Measurements from ENCODE around the gene KCNQ1.

KCNQ1 gene

DNA sequence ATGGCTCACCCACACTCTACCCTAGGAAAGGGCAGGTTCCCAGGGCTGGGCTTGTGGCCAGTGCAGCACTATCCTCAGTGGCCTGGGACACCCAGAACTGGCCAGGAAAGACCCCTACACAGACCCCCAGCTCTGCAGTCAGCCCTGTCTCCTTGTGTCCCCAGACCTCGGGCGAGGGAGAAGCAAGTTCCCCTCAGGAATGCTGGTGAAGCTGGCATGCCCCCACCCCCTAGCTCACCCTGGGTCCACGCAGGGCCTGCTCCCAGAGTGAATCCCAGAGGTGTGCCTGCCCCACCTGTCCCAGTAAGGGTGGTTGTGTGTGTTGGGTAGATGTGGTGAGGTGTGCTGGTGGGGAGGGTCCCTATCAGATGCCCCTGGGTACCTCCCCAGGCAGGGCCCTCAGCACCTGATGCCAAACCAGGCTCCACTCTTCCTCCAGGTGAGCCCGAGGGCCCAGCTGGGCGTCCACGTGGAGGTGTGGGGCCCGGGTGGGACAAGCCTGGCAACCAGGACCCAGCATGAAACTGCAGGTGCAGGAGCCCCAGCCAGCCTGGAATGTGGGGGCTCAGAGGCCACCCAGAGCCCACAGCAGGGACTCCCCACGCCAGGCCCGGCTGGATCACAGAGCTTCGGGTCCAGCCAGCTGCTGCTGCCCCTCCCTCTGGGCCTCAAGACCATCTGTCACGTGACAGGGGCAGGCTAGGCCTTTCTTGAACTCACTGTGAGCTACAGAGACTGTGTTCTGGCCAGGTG is 303.4 kb downstream of the KCNQ1 start:
- no peak overlapping the region for H3K4me3 ChIP-seq (ENCODE audit: low read depth in 1 of 2, low read length in 2 of 2)
- H3K27ac ChIP-seq (ENCODE audit: low read length), result no peak overlapping the region
- no peaks in the 10 kb centered on the region for H3K4me1 ChIP-seq (ENCODE audit: control insufficient read depth in 1 of 2, insufficient read depth in 2 of 2, low read length in 2 of 2)
- no peaks in the 10 kb centered on the region for H3K36me3 ChIP-seq (ENCODE audit: control insufficient read depth in 1 of 2, insufficient read depth in 2 of 2, low read length in 2 of 2)
- H3K9me3 ChIP-seq (ENCODE audit: control insufficient read depth in 1 of 2, low read length in 2 of 2), result no peaks in the 10 kb centered on the region
- no peaks in the 10 kb centered on the region for H3K27me3 ChIP-seq (ENCODE audit: low read depth, low read length)

DNA sequence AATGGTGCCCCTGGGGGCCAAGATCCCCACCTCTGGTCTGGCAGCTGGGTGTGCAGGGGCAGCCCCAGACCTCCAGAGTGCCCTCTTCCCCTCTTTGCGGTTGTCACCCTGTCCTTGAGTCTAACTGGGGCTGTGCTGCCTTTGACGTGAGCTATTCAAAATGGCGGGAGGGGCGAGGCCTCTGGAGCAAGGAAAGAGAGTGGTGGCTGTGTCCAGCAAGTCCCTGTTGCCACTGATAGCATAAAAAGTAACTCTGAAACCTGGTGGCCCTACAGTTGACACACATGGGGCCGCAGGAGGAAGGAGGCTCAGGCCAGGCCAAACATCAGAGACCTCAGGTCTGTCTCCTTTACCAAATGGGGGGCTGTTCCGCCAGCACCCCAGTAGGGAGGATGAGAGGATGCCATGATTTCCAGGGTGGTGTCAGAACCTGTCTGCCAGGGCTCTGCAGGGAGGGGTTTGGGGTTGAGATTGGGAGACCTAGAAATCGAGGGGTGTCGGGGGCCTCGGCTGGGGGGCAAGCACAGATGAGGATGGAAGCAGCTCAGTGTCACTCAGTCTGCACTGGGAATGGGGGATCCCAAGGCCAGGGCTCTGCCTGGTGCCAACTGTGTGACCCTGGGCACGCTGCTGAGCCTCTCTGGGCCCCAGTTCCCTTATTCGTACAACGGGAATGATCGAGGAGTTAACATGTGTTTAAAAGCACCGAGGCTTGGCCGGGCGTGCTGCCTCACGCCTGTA is 304.2 kb downstream of the KCNQ1 start:
- Histone ChIP-seq H3K36me3 (ENCODE audit: control insufficient read depth in 1 of 2, insufficient read depth in 2 of 2, low read length in 2 of 2) (no peaks in the 10 kb centered on the region), H3K4me1 (ENCODE audit: control insufficient read depth in 1 of 2, insufficient read depth in 2 of 2, low read length in 2 of 2) (no peaks in the 10 kb centered on the region), H3K27ac (ENCODE audit: low read length) (no peak overlapping the region), H3K27me3 (ENCODE audit: low read depth, low read length) (no peaks in the 10 kb centered on the region), H3K4me3 (ENCODE audit: low read depth in 1 of 2, low read length in 2 of 2) (no peak overlapping the region), H3K9me3 (ENCODE audit: control insufficient read depth in 1 of 2, low read length in 2 of 2) (no peaks in the 10 kb centered on the region)

DNA sequence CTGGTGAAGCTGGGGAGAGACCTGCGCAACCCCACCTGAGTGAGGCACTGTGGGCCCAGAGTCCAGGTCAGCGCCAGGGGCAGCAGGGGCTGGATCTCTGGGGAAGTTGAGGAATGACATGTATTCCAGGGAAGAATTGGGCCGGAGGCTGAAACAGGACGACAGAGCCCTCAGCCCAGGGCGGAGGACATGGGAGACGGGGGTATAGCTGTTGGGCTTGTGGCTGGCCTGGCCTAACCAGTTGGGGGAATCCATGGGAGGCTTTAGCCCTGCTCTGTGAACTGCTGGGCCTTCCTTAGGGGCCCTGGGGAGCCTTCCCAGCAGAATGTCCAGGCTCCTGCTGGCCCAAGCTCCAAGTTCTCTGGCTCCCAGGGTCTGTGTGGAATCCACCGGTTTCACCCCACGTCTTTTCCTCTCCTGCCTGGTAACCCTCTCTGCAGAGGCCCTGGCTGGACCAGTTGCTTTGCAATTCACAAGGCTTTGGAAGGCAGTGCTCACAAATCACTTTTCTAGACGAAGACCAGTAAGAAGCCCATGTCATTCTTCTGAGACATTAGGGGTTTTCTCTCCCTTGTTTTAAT is 305.4 kb downstream of the KCNQ1 start:
- Histone ChIP-seq H3K9me3 (ENCODE audit: control insufficient read depth in 1 of 2, low read length in 2 of 2) (no peaks in the 10 kb centered on the region), H3K27me3 (ENCODE audit: low read depth, low read length) (no peaks in the 10 kb centered on the region), H3K36me3 (ENCODE audit: control insufficient read depth in 1 of 2, insufficient read depth in 2 of 2, low read length in 2 of 2) (no peaks in the 10 kb centered on the region), H3K27ac (ENCODE audit: low read length) (no peak overlapping the region), H3K4me1 (ENCODE audit: control insufficient read depth in 1 of 2, insufficient read depth in 2 of 2, low read length in 2 of 2) (no peaks in the 10 kb centered on the region), H3K4me3 (ENCODE audit: low read depth in 1 of 2, low read length in 2 of 2) (no peak overlapping the region)

- Histone ChIP-seq H3K4me3 (ENCODE audit: low read depth in 1 of 2, low read length in 2 of 2) (no peak overlapping the region), H3K4me1 (ENCODE audit: control insufficient read depth in 1 of 2, insufficient read depth in 2 of 2, low read length in 2 of 2) (no peaks in the 10 kb centered on the region), H3K9me3 (ENCODE audit: control insufficient read depth in 1 of 2, low read length in 2 of 2) (no peaks in the 10 kb centered on the region), H3K36me3 (ENCODE audit: control insufficient read depth in 1 of 2, insufficient read depth in 2 of 2, low read length in 2 of 2) (no peaks in the 10 kb centered on the region), H3K27ac (ENCODE audit: low read length) (no peak overlapping the region), H3K27me3 (ENCODE audit: low read depth, low read length) (no peaks in the 10 kb centered on the region)
These were observed 306.1 kb downstream of the KCNQ1 start for GRCh38 chr11:2750682-2751522.

DNA sequence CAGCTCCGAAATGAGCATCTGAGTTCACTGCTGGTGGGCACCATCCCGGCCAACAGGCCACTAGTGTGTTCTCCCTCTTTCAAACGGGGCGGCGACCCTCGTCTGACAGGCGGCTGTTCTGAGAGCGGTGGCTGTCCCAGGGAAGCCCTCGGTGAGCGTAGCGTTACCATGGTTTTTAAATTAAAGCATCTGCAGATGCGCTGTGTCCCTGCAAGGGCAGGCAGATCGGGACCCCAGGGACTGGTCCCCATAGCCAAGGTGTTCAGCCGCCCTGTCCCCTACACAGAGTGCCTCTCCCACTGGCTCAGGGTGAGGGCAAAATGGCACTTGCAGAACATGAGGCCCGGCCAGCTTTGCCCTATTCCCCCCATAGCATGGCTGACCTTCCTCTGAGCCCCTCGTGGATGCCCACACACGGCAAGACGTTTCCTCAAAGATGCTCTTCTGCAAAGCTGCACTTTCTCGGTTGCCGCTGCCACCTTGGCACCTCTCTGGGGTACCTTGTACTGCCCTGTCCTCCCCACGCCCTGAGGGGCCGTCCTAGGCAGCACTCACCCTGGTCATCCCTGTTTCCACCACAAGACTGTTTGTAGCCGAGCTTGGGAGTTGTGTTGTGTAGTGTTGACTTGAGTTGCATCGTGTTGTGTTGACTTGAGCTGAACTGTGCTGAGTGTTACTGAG is 306.9 kb downstream of the KCNQ1 start:
- no peaks in the 10 kb centered on the region for H3K27me3 ChIP-seq (ENCODE audit: low read depth, low read length)
- H3K9me3 ChIP-seq (ENCODE audit: control insufficient read depth in 1 of 2, low read length in 2 of 2), result no peaks in the 10 kb centered on the region
- no peaks in the 10 kb centered on the region for H3K4me1 ChIP-seq (ENCODE audit: control insufficient read depth in 1 of 2, insufficient read depth in 2 of 2, low read length in 2 of 2)
- H3K4me3 ChIP-seq (ENCODE audit: low read depth in 1 of 2, low read length in 2 of 2), result no peak overlapping the region
- no peak overlapping the region for H3K27ac ChIP-seq (ENCODE audit: low read length)
- no peaks in the 10 kb centered on the region for H3K36me3 ChIP-seq (ENCODE audit: control insufficient read depth in 1 of 2, insufficient read depth in 2 of 2, low read length in 2 of 2)

- H3K36me3 ChIP-seq (ENCODE audit: control insufficient read depth in 1 of 2, insufficient read depth in 2 of 2, low read length in 2 of 2), result no peaks in the 10 kb centered on the region
- H3K4me1 ChIP-seq (ENCODE audit: control insufficient read depth in 1 of 2, insufficient read depth in 2 of 2, low read length in 2 of 2), result no peaks in the 10 kb centered on the region
- H3K9me3 ChIP-seq (ENCODE audit: control insufficient read depth in 1 of 2, low read length in 2 of 2), result no peaks in the 10 kb centered on the region
- H3K27ac ChIP-seq (ENCODE audit: low read length), result no peak overlapping the region
- H3K27me3 ChIP-seq (ENCODE audit: low read depth, low read length), result no peaks in the 10 kb centered on the region
- no peak overlapping the region for H3K4me3 ChIP-seq (ENCODE audit: low read depth in 1 of 2, low read length in 2 of 2)
These were observed 307.5 kb downstream of the KCNQ1 start for GRCh38 chr11:2752204-2752770.

DNA sequence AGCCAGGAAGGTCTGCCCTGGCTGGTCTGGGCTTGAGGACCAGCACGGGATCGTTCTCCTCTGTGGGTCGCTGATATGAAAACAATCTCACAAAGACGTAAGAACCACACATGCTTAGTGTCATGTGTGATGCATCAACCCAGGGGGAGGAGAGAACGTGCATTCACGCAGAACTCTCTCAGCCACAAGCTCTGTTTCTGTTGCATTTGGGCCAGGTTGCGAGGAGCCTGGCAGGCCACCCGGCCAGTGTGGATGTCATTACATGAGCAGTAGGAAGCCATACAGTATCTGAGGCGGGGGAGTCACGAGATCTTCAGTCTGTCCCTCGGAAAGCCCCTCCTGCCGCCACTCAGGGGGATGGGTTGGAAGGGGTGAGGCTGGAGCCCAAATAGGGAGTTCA is 308.1 kb downstream of the KCNQ1 start:
- Histone ChIP-seq H3K27me3 (ENCODE audit: low read depth, low read length) (no peaks in the 10 kb centered on the region), H3K4me3 (ENCODE audit: low read depth in 1 of 2, low read length in 2 of 2) (no peak overlapping the region), H3K9me3 (ENCODE audit: control insufficient read depth in 1 of 2, low read length in 2 of 2) (peaks cover 0 to 4% of the 10 kb centered on the region in 2 donors), H3K36me3 (ENCODE audit: control insufficient read depth in 1 of 2, insufficient read depth in 2 of 2, low read length in 2 of 2) (no peaks in the 10 kb centered on the region), H3K4me1 (ENCODE audit: control insufficient read depth in 1 of 2, insufficient read depth in 2 of 2, low read length in 2 of 2) (no peaks in the 10 kb centered on the region), H3K27ac (ENCODE audit: low read length) (no peak overlapping the region)

DNA sequence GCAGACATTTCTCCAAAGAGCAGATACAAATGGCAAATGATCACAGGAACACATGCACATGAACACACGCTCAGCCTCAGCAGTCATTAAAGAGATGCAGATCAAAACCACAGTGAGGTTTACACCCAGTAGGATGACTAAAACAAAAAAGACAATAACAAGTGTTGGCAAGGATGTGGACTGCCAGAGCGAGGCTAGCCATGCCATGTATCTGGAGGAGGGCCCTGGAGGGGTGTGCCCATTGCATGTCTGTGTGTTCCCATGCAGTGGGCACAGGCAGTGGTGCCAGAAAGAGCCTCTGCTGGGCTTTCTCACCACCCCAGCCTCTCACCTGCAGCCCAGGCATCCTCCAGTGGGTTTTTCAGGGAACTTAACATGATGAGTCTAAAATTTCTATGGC is 309.2 kb downstream of the KCNQ1 start:
- Histone ChIP-seq H3K4me3 (ENCODE audit: low read depth in 1 of 2, low read length in 2 of 2) (no peak overlapping the region), H3K36me3 (ENCODE audit: control insufficient read depth in 1 of 2, insufficient read depth in 2 of 2, low read length in 2 of 2) (no peaks in the 10 kb centered on the region), H3K9me3 (ENCODE audit: control insufficient read depth in 1 of 2, low read length in 2 of 2) (peaks cover 0 to 4% of the 10 kb centered on the region in 2 donors), H3K4me1 (ENCODE audit: control insufficient read depth in 1 of 2, insufficient read depth in 2 of 2, low read length in 2 of 2) (no peaks in the 10 kb centered on the region), H3K27me3 (ENCODE audit: low read depth, low read length) (no peaks in the 10 kb centered on the region), H3K27ac (ENCODE audit: low read length) (no peak overlapping the region)

DNA sequence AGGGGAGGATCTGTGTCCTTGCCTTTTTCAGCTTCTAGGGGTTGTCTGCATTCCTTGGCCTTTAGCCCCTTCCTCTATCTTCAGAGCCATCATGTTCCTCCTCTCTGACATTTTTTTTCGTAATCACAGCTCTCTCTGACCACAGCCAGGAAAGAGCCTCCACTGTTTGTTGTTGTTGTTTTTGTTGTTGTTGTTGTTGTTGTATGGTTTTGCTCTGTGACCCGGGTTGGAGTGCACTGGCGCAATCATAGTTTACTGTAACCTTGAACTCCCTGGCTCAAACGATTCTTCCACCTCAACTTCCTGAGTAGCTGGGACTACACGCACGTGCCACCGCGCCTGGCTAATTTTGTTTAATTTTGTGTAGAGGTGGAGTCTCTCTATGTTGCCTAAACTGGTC is 310.3 kb downstream of the KCNQ1 start:
- Histone ChIP-seq H3K27me3 (ENCODE audit: low read depth, low read length) (no peaks in the 10 kb centered on the region), H3K4me1 (ENCODE audit: control insufficient read depth in 1 of 2, insufficient read depth in 2 of 2, low read length in 2 of 2) (no peaks in the 10 kb centered on the region), H3K36me3 (ENCODE audit: control insufficient read depth in 1 of 2, insufficient read depth in 2 of 2, low read length in 2 of 2) (no peaks in the 10 kb centered on the region), H3K9me3 (ENCODE audit: control insufficient read depth in 1 of 2, low read length in 2 of 2) (peaks cover 0 to 4% of the 10 kb centered on the region in 2 donors), H3K4me3 (ENCODE audit: low read depth in 1 of 2, low read length in 2 of 2) (no peak overlapping the region), H3K27ac (ENCODE audit: low read length) (no peak overlapping the region)

- Histone ChIP-seq H3K27me3 (ENCODE audit: low read depth, low read length) (no peaks in the 10 kb centered on the region), H3K36me3 (ENCODE audit: control insufficient read depth in 1 of 2, insufficient read depth in 2 of 2, low read length in 2 of 2) (no peaks in the 10 kb centered on the region), H3K4me1 (ENCODE audit: control insufficient read depth in 1 of 2, insufficient read depth in 2 of 2, low read length in 2 of 2) (no peaks in the 10 kb centered on the region), H3K9me3 (ENCODE audit: control insufficient read depth in 1 of 2, low read length in 2 of 2) (peaks cover 0 to 4% of the 10 kb centered on the region in 2 donors), H3K4me3 (ENCODE audit: low read depth in 1 of 2, low read length in 2 of 2) (no peak overlapping the region), H3K27ac (ENCODE audit: low read length) (no peak overlapping the region)
These were observed 313.9 kb downstream of the KCNQ1 start for GRCh38 chr11:2758751-2759150.

Data from muscle layer of duodenum (tissue), 2 donors.